ENCODE data around the gene HIGD1A.

DNA sequence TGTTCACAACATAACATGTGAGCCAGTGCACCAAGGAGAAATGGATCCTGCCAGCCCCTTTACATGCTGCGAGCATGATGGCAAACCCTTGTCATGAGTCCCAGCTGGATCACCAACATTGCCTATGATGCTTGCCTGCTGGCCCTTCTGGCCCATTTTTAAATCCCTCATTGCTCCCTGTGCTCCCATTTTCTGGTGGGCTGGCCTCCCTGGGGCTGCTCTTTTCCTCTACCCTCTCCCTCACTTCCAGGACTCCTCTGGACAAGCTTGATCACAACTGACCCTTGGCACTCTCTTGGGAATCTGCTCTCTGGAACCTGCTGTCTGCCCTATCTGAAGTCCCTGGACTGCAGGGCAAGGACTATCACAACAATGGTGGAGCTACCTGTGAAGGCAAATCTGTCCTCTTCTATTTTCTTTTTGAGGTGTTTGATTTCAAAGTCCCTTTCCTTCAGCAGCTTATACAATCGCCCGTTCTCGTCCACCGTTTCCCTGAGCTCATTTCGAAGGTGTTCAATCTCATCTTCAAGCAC lies 47.5 kb downstream of the HIGD1A start:
- TF ChIP-seq ZFX (IDR thresholded peaks at IDR 0.05), result no peak
- TF ChIP-seq, protein P1, sequence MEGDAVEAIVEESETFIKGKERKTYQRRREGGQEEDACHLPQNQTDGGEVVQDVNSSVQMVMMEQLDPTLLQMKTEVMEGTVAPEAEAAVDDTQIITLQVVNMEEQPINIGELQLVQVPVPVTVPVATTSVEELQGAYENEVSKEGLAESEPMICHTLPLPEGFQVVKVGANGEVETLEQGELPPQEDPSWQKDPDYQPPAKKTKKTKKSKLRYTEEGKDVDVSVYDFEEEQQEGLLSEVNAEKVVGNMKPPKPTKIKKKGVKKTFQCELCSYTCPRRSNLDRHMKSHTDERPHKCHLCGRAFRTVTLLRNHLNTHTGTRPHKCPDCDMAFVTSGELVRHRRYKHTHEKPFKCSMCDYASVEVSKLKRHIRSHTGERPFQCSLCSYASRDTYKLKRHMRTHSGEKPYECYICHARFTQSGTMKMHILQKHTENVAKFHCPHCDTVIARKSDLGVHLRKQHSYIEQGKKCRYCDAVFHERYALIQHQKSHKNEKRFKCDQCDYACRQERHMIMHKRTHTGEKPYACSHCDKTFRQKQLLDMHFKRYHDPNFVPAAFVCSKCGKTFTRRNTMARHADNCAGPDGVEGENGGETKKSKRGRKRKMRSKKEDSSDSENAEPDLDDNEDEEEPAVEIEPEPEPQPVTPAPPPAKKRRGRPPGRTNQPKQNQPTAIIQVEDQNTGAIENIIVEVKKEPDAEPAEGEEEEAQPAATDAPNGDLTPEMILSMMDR (conservative IDR thresholded peaks at IDR 0.05), result no peak

Data from C4-2B (cell line).